T-helper 1 cell (primary cell): ENCODE results near the gene CD34.
"Not testable (repeated sequence)": the region's sequence is repeated elsewhere in the genome, so short reads cannot be mapped to it uniquely, and the experiment has no call there.

Source experiments
- DNase-seq, 5 donors: peaks; one replicate each; pipeline ENCODE4 v3.0.0-alpha.2; 2012 to 2020
- total RNA-seq, 4 donors: gene quantifications; one replicate each; lab custom pipeline; 2026; lab: John Stamatoyannopoulos, UW

The CD34 gene
- total RNA-seq, result 0 to 1.6 (median 0.15) reads per million in 4 donors

GRCh38 chr1:207910591-207911354 is at the start of gene CD34:
TSS of gene CD34 (minus strand) at chr1:207911125. CDS start at chr1:207911080, 45 bp downstream.
- DNase-seq, result no peak

- DNase-seq, result no peak
Measured at GRCh38 chr1:207960346-207960745, 49.4 kb upstream of the CD34 start.

GRCh38 chr1:207959910-207960309 is 49.0 kb upstream of the CD34 start:
- no peak for DNase-seq

GRCh38 chr1:207959141-207959825 is 48.4 kb upstream of the CD34 start:
- DNase-seq, result no peak

GRCh38 chr1:207958376-207959139 is 47.6 kb upstream of the CD34 start:
- no peak for DNase-seq

GRCh38 chr1:207956986-207957385 is 46.1 kb upstream of the CD34 start:
- DNase-seq, result no peak

- no peak for DNase-seq
Measured at GRCh38 chr1:207954104-207954503, 43.2 kb upstream of the CD34 start.

GRCh38 chr1:207952617-207953542 is 42.0 kb upstream of the CD34 start:
- no peak for DNase-seq

- no peak for DNase-seq
Measured at GRCh38 chr1:207951652-207952051, 40.7 kb upstream of the CD34 start.

- DNase-seq, result no peak
Measured at GRCh38 chr1:207950750-207951149, 39.8 kb upstream of the CD34 start.

GRCh38 chr1:207949571-207950195 is 38.8 kb upstream of the CD34 start:
- no peak for DNase-seq

GRCh38 chr1:207948536-207949250 is 37.8 kb upstream of the CD34 start:
- no peak for DNase-seq

- no peak for DNase-seq
Measured at GRCh38 chr1:207946756-207947155, 35.8 kb upstream of the CD34 start.

GRCh38 chr1:207944571-207944970 is 33.6 kb upstream of the CD34 start:
- DNase-seq, result no peak

- DNase-seq, result not testable (repeated sequence)
Measured at GRCh38 chr1:207942337-207942741, 31.4 kb upstream of the CD34 start.

- DNase-seq, result no peak
Measured at GRCh38 chr1:207941665-207942064, 30.7 kb upstream of the CD34 start.

- no peak for DNase-seq
Measured at GRCh38 chr1:207938016-207938415, 27.1 kb upstream of the CD34 start.

- DNase-seq, result no peak
Measured at GRCh38 chr1:207937204-207937603, 26.3 kb upstream of the CD34 start.

GRCh38 chr1:207935166-207935583 is 24.2 kb upstream of the CD34 start:
- DNase-seq, result no peak

GRCh38 chr1:207933205-207933800 is 22.4 kb upstream of the CD34 start:
- no peak for DNase-seq

GRCh38 chr1:207926984-207927383 is 16.1 kb upstream of the CD34 start:
- no peak for DNase-seq
